HG02973 (cell line): ENCODE results near the gene BPIFB4.
"Not testable (repeated sequence)": the region's sequence is repeated elsewhere in the genome, so short reads cannot be mapped to it uniquely, and the experiment has no call there.

Experiments used
- ATAC-seq: cut with Tn5 transposase; IDR thresholded peaks from one replicate; pipeline ENCODE4 v1.9.1; 2021; ENCODE audit warnings: moderate library complexity; ENCODE audit not compliant: unreplicated experiment

Gene BPIFB4

DNA sequence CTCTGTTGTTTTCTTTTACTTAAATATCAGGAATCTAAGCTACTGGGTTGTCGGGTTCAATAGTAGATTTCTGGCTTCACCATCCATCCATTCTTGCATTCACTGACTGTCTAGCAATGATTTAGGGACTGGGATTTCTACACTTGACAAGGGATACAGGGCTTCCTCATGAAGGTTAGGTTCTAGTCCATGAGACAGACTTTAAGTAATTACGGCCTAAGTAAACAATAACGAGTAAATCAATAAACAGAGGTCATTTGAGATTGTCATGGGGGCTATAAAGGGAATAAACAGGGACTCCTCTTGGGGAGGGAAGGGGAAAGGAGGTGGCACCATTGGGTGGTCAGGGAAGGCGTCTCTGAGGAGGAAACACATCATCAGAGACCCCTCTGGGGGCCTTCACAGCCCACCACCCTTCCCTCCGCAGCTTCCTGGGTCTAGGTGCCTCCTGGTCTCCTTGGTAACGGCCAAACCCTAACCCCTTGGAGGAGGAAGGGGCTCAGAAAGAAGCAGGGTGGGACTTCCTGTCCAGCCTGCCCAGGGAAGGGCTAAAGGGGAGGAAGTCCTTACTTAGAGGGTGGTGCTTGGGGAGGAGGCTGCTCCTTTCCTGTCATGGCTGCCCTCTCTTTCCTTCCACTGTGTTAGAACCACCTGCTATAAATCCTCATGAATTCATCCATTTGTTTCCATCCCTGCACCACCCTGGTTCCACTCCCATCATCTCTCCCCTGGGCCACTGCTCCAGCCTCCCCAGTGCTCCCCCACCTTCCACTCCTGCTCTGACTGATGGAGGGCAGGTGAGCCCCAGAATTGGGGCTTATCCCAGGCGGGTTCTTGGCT lies 33.3 kb downstream of the BPIFB4 start:
- no peak for ATAC-seq

DNA sequence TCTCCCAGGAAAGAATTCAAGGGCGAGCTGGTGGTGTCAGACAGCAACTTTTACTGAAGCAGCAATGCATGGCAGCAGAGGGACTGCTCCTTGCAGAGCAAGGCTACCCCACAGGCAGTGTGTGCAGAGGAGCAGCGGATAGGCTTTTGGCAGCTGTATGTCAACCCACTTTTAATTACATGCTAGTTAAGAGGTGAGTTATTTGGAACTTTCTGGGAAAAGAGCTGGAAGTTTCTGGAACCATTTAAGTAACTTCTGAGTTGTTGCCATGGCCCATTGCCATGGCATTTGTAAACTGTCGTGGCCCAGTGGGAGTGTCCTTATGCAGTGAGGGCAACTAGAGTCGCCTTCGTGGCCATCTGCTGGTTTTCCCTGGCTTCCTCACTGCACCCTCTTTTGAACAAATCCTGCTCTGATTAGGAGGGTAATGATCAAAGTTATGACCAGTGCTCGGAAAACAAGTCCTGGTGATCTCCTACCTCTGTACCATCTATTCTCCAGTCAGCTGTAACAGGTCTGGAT lies 34.0 kb downstream of the BPIFB4 start:
- ATAC-seq, result no peak

DNA sequence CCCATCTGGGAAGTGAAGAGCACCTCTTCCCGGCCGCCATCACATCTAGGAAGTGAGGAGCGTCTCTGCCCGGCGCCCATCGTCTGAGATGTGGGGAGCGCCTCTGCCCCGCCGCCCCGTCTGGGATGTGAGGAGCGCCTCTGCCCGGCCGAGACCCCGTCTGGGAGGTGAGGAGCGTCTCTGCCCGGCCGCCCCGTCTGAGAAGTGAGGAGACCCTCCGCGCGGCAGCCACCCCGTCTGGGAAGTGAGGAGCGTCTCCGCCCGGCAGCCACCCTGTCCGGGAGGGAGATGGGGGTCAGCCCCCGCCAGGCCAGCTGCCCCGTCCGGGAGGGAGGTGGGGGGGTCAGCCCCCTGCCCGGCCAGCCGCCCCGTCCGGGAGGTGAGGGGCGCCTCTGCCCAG lies 36.1 kb downstream of the BPIFB4 start:
- ATAC-seq, result not testable (repeated sequence)

DNA sequence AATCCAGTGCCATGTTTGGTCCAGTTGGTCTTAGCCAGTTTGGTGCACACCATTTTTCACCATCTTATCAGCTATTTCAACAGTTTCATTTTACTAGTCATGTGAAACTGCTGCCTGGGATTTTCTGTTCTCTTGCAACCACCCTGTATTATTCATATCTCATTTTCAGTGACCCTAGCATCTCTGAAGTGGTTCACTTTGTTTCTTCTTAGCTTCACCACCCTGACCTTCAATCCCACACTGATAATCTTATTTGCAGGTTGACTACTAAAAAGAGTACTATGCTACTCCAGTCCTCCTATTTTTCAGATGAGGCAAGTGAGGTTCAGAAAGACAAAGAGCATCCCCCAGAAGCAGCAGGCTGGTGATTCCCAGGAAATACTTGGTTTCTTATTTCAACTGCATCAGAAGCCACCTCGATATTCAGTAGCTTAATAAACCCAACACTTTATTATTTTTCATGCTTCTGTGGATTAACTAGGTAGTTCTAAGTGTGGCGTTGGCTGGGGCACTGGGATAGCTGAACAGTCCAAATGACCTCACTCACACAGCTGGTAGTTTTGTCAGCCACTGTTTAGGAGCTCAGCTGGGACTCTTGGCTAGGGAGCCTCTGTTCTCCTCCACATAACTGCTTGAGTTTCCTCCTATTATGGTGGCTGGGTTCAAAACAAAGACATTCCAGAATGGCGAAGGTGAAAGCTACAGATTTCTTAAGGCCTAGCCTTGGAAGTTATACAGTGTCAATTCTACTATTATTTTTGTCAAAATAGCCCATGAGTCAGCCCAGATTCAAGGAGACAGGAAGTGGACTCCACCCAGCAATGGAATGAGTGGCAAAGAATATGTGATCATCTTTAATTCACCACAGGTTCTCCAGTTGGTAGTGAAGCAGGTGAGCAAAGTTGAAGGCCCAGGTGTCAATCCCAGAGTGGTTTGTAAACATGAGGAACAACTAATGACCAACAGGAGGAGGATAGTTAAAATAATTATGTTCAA lies 40.6 kb downstream of the BPIFB4 start:
- ATAC-seq, result no peak

DNA sequence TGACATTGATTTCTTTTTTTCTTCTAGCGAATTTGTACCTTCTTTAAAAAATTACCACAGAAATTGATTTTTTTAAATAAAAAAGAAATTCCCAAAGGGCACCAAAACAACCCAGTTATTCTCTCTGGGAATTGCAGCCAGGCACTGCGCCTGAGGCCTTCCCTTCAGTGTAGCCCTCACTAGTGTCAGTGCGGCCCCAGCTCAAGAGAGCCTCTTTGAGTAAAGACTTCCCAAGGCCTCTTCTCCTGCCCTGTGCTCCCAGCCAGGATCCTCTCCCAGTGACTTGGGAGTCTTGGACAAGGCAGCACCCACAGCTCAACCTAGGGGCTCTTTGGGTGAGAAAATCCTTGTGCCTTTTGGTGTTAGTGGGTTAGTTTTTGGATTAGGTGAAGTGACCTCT lies 41.5 kb downstream of the BPIFB4 start:
- ATAC-seq, result no peak

DNA sequence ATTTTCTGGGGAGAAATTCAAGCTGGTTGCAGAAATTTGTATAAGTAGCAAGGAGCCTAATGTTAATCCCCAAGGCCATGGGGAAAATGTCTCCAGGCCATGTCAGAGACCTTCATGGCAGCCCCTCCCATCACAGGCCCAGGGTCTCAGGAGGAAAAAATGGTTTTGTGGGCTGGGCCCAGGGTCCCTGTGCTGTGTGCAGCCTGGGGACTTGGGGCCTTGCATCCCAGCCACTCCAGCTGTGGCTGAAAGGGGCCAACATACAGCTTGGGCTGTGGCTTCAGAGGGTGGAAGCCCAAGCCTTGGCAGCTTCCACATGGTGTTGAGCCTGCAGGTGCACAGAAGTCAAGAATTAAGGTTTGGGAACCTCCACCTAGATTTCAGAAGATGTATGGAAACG lies 42.9 kb downstream of the BPIFB4 start:
- ATAC-seq, result not testable (repeated sequence)

DNA sequence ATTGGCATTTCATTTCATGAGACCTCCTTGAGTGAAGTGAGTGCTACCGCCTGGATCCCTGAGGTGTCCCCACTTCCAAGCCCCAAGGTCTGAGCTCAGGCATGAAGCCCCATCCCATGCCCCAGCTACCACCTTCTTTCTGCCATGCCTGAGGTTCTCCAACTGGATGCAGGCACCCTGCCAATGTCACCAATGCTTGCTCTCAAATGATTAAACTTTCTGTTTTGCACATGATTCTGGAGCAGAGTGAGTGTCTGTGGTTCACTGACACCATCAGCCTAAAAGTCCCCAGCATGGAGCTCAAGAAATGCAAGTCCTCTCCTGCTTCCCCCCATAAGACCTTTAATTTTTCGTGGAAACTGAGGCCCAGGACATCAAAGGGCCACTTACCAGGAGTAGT lies 44.8 kb downstream of the BPIFB4 start:
- ATAC-seq, result no peak

DNA sequence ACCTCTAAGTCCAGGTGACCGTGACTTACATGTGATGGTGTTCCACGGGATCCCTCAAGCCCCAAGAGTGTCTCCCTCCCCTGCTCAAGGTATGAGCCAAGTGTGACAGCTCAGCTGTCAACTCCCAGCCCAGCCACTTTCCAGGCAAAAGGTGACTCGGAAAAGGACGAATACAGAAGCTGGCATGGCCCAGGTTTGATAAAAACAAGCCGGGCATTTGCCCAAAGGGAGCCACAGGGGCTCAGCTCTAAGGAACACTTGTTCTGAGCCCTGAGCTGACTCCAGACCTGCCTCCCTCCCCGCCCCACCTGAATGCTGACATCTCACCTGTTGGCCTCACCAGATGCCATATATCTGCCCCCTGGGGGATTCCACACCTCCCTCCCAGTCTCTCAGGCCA lies 45.6 kb downstream of the BPIFB4 start:
- no peak for ATAC-seq

DNA sequence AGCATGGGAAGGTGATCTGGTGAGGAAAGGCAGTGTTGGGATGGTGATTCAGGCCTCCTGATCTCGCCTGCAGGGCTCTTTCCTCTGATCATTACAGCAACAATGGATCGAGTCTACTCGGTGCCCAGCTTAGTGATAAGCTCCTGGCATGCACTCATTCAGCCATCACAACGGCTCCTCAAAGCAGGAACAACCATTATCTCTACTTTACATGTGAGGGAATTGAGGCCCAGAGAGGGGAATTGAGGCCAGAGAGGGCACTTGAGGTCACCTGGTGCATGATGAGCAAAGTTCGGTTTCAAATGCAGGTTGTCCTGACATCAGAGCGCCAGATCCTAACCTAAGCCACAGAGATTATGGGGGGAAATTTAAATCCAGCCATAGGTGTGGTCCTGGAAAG lies 46.5 kb downstream of the BPIFB4 start:
- no peak for ATAC-seq

DNA sequence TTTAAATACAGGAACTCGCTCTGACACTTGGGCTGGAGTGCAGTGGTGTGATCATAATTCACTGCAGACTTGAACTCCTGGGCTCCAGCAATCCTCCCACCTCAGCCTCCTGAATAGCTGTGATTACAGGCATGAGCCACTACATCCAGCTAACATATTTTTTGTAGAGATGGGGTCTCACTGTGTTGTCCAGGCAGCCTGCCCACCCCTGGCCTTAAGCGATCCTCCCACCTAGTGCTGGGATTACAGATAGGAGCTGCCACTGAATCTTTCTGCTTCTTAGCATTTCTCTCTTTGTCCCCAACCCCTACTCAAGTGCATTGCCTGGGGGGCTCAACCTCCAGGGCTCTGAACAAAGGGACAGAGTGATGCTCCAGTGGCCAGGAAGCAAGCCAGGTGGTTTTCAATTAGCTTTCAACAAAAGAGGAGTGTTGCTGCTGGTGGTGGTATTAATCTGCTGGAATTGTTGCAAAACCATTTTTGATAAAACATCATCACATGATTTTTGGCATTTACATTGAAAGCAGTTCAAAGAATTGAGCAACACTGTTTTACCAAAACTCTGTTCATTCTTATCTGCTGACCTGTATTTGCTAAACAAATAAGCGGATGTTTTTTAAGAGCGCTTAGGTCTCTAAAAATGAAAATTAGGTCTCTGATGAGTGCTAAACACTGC lies 48.1 kb downstream of the BPIFB4 start:
- ATAC-seq, result no peak

DNA sequence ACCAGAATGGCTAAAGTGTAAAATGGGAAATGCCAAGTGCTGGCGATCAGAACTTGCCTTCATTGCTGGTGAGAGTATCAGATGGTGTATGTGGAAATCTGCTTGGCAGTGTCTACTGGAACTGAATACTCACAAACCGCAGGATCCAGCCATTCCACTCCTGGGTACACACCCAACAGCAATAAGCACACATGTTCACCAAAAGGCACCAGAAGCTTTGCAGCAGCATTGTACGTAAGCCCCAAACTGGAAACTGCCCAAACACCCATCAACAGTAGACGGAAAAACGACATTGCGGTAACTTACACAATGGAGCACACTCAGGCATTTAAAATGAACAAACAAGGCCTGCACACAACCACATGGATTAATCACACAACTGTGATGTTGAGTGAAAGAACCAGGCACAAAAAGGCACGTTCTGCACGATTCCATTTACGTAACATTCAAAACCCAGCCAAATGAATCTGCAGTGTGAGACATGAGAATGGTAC lies 51.2 kb downstream of the BPIFB4 start:
- ATAC-seq, result no peak

DNA sequence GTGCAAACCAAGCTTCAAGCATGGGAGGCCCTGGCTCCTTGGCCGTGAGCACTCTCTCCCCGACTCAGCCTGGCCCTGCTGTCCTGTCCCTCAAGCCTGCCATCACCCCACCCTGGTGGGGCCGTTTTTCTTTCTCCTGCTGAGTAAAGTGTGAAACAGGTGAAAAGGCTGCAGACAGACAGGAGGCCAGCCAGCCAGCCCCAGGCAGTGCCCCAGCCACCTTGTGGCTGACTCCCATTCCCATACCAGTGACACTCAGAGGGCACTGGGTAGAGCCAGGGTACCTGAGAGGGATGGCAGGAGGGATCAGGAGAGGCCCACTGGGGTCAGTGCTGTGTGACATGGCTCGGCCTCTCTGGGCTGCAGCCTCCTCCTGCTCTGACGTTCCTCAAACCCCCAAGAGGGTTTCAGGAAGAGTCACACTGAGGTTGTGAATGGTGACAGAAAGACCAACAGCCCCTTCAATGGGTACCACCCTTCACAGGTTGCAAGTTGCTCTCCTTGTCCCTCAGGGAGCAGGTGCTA lies 52.6 kb downstream of the BPIFB4 start:
- ATAC-seq, result no peak

DNA sequence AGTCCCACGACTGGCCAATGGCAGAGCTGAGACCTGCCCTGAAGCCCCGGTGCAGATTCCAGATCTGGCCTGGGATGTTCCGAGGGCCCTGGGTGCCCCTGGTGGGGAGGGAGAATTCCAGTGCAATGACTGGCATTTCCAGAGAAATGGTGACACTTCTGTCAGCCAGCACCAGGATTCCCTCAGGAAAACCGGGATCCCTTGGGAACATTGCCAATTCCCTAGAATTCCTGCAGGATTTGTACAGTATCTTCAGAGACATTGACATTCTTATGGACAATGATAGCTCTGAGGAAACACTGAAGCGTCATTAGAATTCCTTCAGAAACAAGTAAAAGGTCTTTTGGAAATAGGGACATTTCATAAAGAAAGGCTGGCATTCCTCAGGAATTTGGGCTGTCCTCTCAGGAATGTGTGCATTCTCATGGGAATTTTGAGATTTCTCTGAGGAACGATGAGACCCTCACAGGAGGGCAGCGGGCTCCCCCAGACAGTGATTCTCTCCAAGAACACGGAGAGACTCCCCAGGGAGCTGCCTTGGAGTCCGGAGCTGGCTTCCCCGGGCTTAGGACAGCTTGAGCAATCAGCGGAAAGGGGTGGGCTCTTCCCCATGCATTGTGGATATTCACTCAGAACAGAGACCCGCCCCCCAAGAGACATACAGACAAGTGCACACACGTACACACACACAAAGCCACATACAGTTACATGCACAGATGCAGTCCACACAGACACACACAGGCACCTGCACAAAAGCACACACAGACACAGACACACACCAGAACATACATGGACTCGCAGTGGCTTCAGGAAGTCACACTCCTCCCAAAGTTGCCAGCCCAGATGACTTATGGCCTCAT lies 53.3 kb downstream of the BPIFB4 start:
- no peak for ATAC-seq

DNA sequence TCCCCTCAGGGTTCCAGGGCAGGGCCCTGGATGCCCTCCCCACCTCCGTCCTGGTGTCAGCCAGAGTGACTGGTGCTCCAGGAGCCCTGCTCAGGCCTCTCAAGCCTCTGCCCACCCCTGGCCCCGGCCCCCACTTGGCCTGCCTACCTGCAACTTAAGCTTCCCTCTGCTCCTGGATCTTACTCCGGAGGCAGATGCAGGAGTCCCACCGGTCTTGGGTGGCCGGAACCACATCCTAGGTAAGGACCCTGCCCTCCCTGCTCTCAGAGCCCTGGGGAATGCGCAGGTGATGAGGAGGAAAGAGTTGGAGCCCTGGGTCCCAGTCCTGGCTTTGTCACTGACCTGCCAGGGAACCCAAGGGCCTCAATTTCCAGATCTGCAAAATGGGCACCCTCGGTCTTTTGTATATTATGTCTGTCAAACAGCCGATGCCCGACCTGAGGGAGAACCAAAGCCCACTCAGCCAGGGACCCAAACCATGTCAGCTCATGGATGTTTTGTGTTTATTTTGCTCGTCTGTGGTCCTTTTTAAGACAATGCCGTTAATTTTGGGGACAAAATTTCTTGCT lies 54.0 kb downstream of the BPIFB4 start:
- ATAC-seq, result no peak

DNA sequence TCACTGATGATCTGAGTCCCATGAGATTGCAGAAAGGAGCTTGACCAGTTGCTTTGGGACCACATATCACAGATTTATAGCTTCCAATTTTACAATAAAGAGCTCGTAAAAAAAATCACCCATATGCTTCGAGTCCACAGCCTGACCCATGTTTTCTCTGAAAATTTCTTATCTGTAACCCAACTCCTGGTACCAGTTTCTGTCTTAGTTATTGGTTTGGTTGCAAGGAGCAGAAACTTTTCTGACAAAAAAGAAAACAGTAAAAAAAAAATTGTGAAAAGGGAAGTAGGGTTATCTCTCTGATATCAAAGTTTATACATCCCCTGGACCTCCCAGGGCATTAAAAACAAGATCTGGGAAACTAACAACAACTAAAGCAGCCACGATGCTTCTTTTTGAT lies 57.8 kb downstream of the BPIFB4 start:
- ATAC-seq, result no peak

DNA sequence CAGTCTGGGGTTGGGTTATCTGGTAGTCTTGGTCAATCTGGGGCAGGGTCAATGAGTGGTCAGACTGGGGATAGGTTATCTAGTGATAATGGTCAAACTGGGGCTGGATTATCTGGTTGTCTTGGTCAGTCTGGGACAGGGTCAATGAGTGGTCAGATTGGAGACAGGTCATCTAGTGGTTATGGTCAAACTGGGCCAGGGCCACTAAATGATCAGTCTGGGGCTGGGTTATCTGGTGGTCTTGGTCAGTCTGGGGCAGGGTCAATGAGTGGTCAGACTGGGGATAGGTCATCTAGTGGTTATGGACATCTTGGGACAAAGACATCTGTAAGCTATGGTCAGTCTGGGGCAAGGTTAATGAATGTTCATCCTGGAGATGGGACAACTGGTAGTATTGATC lies 60.0 kb downstream of the BPIFB4 start:
- ATAC-seq, result no peak

DNA sequence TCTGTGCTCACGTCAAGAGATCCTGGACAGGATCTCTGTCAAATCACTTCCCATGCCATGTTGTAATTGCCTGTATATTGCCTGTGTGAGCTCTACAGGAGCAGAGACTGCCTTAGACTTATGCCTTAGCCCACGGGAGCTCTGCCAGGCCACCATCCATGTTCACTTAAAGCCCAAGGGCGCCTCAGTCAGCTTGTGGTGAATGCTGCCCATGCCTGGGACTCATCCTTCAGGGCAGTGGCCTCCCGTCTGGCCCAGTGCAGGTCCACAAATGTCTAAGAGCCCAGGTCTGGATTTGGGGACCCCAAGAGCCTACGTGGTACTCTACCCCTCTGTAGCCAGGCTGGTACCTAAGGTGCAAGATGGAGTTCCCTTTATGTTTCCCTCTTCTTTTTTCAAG lies 66.1 kb downstream of the BPIFB4 start:
- ATAC-seq, result no peak

DNA sequence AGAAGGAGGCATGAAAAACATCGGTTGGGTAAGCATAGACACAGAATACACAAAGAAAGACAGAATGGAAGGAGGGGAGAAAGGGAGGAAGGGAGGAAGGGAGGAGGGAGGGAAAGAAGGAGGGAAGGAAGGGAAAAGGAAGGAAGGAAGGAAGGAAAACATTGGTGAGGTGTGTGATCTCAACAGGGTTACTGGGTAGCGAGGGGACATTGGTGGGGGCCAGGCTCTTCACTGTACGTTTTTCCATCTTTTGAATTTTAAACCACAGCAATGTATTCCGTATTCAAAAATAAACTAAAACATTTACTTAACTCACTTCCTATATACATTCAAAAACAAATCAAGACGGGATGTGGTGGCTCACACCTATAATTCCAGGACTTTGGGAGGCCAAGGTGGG lies 67.9 kb downstream of the BPIFB4 start:
- ATAC-seq, result no peak

DNA sequence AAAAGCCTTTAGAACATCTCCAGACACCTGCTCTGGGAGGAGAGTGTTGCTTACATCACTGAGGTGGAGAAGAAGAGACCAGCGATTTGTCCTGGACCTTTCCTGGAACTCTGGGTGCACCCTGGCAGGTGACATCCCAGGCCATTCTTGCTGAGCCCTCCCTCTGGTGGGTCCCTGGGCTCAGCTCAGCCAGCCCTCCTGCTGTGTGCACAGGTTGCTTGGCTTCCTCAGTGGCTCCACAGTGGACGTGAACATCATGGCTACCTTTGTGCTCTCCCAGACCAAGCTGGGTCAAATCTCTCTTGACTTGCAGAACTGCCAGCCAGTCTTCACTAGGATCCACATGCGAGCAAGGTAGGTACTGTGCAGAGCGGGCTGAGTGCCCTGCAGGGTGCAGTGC lies 68.6 kb downstream of the BPIFB4 start:
- no peak for ATAC-seq
